Heart left ventricle (tissue), 13 donors: ENCODE measurements around the gene BACH2.

Source experiments
- CTCF ChIP-seq, 12 donors: fragments of 200-600 bp; sonication (generic) in 4 of 12; IDR thresholded peaks; one replicate each; pipeline versions ENCODE4 v1.5.0 to v1.8.0; 2018 to 2022; ENCODE audit warnings: antibody characterized with exemption in 12 of 12, mild to moderate bottlenecking in 5 of 12
- POLR2A ChIP-seq, 2 donors: fragments of 450-650 bp; IDR thresholded peaks; one replicate each; pipeline ENCODE4 v1.6.1; 2017; ENCODE audit warnings: antibody characterized with exemption in 2 of 2, mild to moderate bottlenecking in 2 of 2, moderate library complexity in 2 of 2
- donor health status: ischemic (EF 13 %, LVEDD 7.1; RV severe dilation, severe dysfunction).
- donor health status: DM: no; HTN: yes; CAD: no.
- donor health status: DM: no; HTN: no; CAD: no.
- donor health status: ischemic (EF 25% LVEDD 6.9; RV normal size, moderate dysfunction).
- donor health status: ischemic (EF 25% LVEDD 5.7; RV mildly dilated, moderate dysfunction).
- donor health status: ischemic (EF 35%, LVEDD 5.7; RV mildly dilated, moderate dysfunction).
- donor health status: nonischemic (EF 11% LVEDD 7.7; RV severe dilation, severe dysfunction).
- donor health status: DM: yes; HTN: yes; CAD: no.
- donor health status: PGD.
- donor health status: ischemic (EF 29% LVEDD 5.4; RV normal size, mild dysfunction).
- donor health status: nonischemic (EF 23%, LVEDD 6.1; RV moderate dilation, normal function).

DNA sequence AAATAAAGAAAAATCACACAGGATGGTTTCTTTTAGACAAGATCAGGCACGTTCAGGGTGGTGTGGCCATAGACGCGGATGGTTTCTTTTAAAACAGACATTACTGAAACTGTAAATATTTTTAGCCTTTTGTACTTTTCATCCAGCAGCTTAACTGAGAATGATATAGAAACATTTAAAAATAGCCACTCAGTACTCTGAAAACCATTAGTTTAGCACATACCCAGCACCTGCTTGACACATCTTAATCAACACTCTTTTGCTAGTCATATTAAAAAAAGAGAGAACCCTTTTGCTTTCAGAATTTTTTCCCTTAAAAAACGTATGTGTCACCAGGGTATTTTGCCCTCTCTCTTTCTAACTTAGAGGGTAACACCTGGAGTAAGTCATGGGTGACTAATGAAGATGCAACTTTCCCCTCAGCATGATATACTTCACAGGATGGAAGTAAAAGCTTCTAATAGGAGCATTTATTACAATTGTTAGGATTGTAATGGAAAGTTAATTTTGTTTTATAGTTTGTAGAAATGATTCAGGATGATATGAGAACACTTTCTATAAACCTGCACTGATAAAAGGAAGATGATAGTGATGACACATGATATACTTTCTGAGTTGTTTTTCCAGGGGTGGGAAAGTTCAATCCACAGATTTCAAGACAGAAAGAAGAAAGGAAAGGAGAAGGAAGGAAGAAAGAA is 45.2 kb downstream of the BACH2 start:
- TF ChIP-seq CTCF (IDR thresholded peaks at IDR 0.05) = no peak
- TF ChIP-seq POLR2A (IDR thresholded peaks at IDR 0.05) = no peak
